Measurements from ENCODE around the gene MYCN.

DNA sequence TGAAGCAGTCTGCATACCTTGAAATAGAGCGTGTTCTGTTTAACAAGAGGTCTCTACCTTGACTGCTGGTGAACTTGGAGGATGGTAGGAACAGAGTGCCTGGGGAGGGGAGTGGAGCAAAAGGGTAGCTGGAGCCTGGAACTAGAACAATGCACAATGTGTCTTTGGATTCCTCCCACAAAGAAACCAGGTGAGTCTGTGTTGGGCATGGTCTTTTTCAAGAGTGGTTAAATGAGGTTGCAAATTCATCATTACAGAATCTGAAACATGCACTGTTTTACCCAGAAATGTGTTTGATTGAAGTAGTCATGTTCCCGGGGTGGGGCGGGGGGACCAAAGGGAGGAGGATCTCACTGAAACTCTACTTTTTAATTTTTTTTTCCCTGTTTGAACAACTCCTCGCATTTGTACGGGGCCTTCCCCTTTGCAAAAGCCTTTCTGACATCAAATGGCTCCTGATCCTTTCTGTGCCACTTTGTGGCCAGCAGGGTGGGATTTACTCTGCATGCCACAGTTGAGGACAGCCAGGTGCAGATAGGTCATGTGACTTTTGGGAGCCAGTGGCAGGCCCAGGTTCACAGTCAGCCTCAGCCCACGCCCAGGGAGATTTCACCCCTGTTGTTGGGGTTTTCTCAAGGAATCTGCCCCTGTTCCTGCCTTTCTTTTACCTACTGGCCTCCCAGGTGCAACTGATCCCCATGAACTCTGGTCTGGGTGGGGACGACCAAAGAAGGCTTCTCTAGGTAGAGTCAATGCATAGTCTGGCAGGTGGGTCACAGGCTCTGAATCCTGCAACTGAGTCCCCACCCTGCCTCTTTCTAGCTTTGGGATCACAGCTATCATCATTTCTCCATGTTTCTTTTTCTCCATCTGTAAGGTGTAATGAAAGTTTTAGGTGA lies 28.2 kb downstream of the MYCN start:
- TF ChIP-seq, protein P1, sequence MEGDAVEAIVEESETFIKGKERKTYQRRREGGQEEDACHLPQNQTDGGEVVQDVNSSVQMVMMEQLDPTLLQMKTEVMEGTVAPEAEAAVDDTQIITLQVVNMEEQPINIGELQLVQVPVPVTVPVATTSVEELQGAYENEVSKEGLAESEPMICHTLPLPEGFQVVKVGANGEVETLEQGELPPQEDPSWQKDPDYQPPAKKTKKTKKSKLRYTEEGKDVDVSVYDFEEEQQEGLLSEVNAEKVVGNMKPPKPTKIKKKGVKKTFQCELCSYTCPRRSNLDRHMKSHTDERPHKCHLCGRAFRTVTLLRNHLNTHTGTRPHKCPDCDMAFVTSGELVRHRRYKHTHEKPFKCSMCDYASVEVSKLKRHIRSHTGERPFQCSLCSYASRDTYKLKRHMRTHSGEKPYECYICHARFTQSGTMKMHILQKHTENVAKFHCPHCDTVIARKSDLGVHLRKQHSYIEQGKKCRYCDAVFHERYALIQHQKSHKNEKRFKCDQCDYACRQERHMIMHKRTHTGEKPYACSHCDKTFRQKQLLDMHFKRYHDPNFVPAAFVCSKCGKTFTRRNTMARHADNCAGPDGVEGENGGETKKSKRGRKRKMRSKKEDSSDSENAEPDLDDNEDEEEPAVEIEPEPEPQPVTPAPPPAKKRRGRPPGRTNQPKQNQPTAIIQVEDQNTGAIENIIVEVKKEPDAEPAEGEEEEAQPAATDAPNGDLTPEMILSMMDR (IDR thresholded peaks at IDR 0.05): no peak
- TF ChIP-seq POLR2A (IDR thresholded peaks at IDR 0.05) (no peak), POLR2AphosphoS5 (IDR thresholded peaks at IDR 0.05) (no peak)
